ENCODE results near the gene NT5DC1.

The NT5DC1 gene

GRCh38 chr6:116248577-116248976 lies 147.9 kb downstream of the NT5DC1 start:
- DNase-seq = no peak

- no peak for DNase-seq
Observed at GRCh38 chr6:116251568-116252384, 151.1 kb downstream of the NT5DC1 start.

GRCh38 chr6:116253188-116253504 lies 152.5 kb downstream of the NT5DC1 start:
- DNase-seq = no peak

- peak; percentile 89 to 92 for DNase-seq
Observed at GRCh38 chr6:116253505-116254296, 153.0 kb downstream of the NT5DC1 start, which contains the start of gene TSPYL4. Gene TSPYL4, minus strand, starts transcription at chr6:116254075. Its CDS starts 67 bp downstream, at chr6:116254008.

GRCh38 chr6:116254297-116255056 lies 153.8 kb downstream of the NT5DC1 start:
- no peak for DNase-seq

DNA sequence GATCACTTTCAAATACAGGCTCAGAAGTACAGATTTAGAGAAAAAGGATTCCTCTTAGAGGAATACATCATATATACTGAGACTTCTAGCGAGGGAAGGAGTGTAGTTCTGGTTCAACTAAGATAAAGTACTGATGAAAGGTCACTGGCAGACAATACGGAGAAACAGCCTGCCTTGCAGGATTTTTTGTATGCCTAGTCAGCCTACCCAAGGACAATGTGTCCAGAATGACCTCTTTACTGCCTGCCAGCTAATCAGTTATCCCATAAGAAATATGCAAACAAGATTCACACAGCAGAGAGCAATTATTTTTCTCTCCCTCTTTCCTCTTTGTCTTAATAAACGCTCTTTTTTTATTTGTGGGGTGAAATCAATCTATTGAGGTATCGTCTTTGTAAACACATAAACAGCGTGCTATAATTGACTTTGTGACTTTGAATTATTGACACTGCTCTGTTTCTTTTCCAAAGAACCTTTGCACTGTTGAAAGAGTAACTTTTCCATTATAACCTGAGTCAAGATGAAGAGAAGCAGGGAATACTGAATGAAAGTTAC lies 154.7 kb downstream of the NT5DC1 start:
- no peak for DNase-seq

GRCh38 chr6:116256694-116257093 lies 156.0 kb downstream of the NT5DC1 start:
- DNase-seq = no peak

DNA sequence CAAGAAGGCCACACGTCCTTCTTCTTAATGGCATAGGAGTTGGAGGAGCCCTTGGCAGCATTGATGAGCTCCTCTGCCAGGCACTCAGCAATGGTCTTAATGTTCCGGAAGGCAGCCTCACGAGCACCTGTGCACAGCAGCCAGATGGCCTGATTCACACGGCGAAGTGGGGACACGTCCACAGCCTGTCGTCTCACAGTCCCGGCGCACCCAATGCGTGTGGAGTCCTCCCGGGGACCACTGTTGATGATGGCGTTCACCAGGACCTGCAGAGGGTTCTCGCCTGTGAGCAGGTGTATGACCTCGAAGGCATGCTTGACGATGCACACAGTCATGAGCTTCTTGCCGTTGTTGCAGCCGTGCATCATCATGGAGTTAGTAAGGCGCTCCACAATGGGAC lies 157.9 kb downstream of the NT5DC1 start:
- DNase-seq = no peak

- DNase-seq = no peak
Observed at GRCh38 chr6:116263353-116263752, 162.7 kb downstream of the NT5DC1 start.

- no peak for DNase-seq
Observed at GRCh38 chr6:116265041-116265829, 164.6 kb downstream of the NT5DC1 start.

- no peak for DNase-seq
Observed at GRCh38 chr6:116266803-116267202, 166.2 kb downstream of the NT5DC1 start.

- no peak for DNase-seq
Observed at GRCh38 chr6:116267836-116268588, 167.4 kb downstream of the NT5DC1 start.

DNA sequence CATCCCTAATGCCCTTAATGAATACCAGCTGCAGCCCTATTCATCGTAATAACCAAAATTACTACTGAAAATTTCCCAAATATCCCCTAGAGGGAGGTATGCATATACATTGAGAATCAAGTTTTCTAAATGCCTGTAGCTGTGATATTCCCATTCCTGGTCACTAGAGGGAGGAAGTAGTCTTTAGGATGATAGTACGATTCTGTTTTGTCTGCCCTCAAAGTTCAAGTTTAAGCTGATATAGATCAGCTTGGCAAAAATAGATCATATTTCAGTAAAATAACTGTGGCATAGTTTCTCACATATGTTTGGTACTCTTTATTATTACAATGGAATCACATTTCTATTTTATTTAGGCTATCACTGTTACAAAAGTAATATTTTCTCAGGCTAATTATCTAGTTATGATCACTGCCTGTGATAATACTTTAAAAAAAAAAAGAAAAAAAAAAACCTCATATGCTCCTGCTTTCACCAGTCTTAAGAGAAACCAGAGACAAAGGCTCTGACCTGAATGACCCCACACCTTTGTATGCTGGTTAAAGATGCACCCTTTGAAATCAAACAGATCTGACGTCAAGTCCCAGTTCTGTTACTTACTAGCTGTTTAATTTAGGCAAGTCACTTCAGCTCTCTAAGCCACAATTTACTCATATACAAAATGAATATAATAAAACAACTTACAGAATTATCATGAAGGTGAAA lies 168.1 kb downstream of the NT5DC1 start:
- no peak for DNase-seq

GRCh38 chr6:116271149-116271708 lies 170.6 kb downstream of the NT5DC1 start:
- no peak for DNase-seq

DNA sequence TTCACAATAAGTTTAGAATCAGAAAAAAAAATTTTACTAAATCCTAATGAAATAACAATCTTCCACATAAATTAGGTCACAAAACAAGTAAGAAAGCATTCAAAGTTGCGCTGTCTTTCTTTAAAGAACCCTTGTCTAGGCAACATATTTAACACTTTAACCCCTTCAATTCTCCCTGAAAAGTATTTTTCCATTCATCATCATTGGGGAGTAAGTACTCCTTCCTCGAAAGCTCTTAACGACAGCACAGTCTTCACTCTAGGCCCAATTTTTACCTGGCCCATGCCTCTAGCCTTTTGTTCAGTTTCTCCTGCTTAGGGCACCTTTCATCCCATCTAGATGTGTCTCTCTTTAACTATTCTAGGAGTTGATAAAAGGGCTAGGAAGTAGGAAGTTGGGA lies 176.5 kb downstream of the NT5DC1 start:
- no peak for DNase-seq

- DNase-seq = no peak
Observed at GRCh38 chr6:116278481-116278829, 177.8 kb downstream of the NT5DC1 start.

GRCh38 chr6:116278854-116279231 lies 178.2 kb downstream of the NT5DC1 start:
- no peak for DNase-seq

GRCh38 chr6:116279232-116280160 lies 178.8 kb downstream of the NT5DC1 start, which contains the start of gene TSPYL1:
Gene TSPYL1, minus strand, starts transcription at chr6:116279930. Its CDS starts 100 bp downstream, at chr6:116279830.
- peak; percentile 94 for DNase-seq
